Measurements from ENCODE around the gene YY1AP1. TPM values are rescaled to one million over a fixed set of nuclear protein-coding genes. Genes with fewer than 3 reads are reported as not detected.

YY1AP1 gene
- total RNA-seq, 4 donors from 2014 or later = 61.7 to 172 (median 94.6) TPM

GRCh38 chr1:155609515-155610256 is 78.9 kb downstream of the YY1AP1 start, which contains the start of gene MSTO1:
Gene MSTO1, plus strand, starts transcription at chr1:155610218. Its CDS starts 31 bp downstream, at chr1:155610249.
- 16 to 22% methylated on average over 18 to 27 of the region's 47 CpGs for WGBS, 2 donors

More at GRCh38 chr1:155609515-155610256, 78.9 kb downstream of the YY1AP1 start, which contains the start of gene MSTO1:
- Histone ChIP-seq H3K36me3 (peaks cover 0 to 7% of the 10 kb centered on the region in 2 donors), H3K27ac (peak within 1 kb of the TSS in 2 of 3 donors; percentile 15 to 17), H3K4me3 (replicated peaks in 1 of 3) (peak within 1 kb of the TSS; percentile 20 to 39 (median 32)), H3K9me3 (no peaks in the 10 kb centered on the region), H3K27me3 (no peaks in the 10 kb centered on the region), H3K4me1 (no peaks in the 10 kb centered on the region)
- intact Hi-C loops (cut with DNase I) = no loop called here
- peak; percentile 97 to 98 for DNase-seq
- TF ChIP-seq POLR2A (IDR thresholded peaks at IDR 0.05) (peak in 1 of 2 donors; percentile 48), CTCF (IDR thresholded peaks at IDR 0.05) (no peak)

Other genes with a start within 250 kb of the YY1AP1 start
- 100 to 1,000 TPM in 1 of 4 donors, 10 to 100 TPM in 3; 68.1 to 120 (median 85.2) TPM for gene ASH1L, start 126.0 kb downstream of the YY1AP1 start, total RNA-seq
- 10 to 100 TPM in 3 of 4 donors, 1 to 10 TPM in 1; 8.3 to 31.9 (median 18.6) TPM for gene MSTO1, start 78.6 kb downstream of the YY1AP1 start, total RNA-seq
- 100 to 1,000 TPM in 3 of 4 donors, 10 to 100 TPM in 1; 70.8 to 141 (median 106) TPM for gene DAP3, start 317 bp upstream of the YY1AP1 start, total RNA-seq
- 10 to 100 TPM; 32.3 to 64.9 (median 43.6) TPM for gene GON4L, start 168.4 kb upstream of the YY1AP1 start, total RNA-seq
- gene SYT11, start 170.8 kb upstream of the YY1AP1 start, total RNA-seq = 1 to 10 TPM; 3.3 to 9.1 (median 3.6) TPM
- 10 to 100 TPM; 19.5 to 32.6 (median 27.4) TPM for gene RIT1, start 222.6 kb upstream of the YY1AP1 start, total RNA-seq
- gene KHDC4, start 245.6 kb upstream of the YY1AP1 start, total RNA-seq = 100 to 1,000 TPM in 1 of 4 donors, 10 to 100 TPM in 3; 58.5 to 114 (median 60.6) TPM

Data from thyroid gland (tissue), 4 donors.